Measurements from ENCODE around the gene MAN2A2. TPM values are rescaled to one million over a fixed set of nuclear protein-coding genes. Genes with fewer than 3 reads are reported as not detected.

Gene MAN2A2
- total and polyA plus RNA-seq, 9 of the 15 experiments (the other 6 are each of a cell fraction or from before 2014, with no cell fraction given) = 7.3 to 151 (median 43.4) TPM

DNA sequence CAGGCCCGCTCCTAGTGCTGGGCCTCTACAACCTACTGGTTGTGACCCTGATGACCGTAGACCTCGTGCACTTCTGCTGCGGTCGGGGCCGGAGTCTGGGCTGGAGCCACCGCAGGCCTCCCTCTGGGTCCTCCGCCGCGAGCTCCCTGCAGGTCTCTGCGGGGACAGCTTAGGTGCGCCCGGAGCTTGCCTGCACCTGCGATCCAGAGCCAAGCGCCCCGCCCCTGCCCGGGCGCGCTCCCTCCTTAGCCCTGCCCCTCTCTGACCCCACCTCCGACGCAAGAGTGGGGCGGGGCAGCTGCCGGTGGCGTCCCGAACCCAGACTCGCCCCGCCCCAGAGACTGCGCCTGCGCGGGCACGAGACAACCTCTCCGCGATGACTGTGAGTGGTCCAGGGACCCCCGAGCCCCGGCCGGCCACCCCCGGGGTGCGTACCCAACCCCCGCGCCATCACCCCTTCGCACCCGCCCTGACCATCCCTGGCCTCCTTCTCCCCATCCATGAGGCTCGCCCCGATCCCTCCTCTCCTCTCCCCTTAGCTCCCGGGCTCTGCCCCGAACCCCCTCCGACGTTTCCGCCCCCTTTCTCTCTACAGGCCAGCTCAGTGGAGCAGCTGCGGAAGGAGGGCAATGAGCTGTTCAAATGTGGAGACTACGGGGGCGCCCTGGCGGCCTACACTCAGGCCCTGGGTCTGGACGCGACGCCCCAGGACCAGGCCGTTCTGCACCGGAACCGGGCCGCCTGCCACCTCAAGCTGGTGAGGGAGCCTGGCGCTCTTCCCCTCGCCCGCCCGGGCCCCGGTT lies 32.0 kb downstream of the MAN2A2 start, which contains the start of gene UNC45A (continued):
- TF ChIP-seq, protein P1, sequence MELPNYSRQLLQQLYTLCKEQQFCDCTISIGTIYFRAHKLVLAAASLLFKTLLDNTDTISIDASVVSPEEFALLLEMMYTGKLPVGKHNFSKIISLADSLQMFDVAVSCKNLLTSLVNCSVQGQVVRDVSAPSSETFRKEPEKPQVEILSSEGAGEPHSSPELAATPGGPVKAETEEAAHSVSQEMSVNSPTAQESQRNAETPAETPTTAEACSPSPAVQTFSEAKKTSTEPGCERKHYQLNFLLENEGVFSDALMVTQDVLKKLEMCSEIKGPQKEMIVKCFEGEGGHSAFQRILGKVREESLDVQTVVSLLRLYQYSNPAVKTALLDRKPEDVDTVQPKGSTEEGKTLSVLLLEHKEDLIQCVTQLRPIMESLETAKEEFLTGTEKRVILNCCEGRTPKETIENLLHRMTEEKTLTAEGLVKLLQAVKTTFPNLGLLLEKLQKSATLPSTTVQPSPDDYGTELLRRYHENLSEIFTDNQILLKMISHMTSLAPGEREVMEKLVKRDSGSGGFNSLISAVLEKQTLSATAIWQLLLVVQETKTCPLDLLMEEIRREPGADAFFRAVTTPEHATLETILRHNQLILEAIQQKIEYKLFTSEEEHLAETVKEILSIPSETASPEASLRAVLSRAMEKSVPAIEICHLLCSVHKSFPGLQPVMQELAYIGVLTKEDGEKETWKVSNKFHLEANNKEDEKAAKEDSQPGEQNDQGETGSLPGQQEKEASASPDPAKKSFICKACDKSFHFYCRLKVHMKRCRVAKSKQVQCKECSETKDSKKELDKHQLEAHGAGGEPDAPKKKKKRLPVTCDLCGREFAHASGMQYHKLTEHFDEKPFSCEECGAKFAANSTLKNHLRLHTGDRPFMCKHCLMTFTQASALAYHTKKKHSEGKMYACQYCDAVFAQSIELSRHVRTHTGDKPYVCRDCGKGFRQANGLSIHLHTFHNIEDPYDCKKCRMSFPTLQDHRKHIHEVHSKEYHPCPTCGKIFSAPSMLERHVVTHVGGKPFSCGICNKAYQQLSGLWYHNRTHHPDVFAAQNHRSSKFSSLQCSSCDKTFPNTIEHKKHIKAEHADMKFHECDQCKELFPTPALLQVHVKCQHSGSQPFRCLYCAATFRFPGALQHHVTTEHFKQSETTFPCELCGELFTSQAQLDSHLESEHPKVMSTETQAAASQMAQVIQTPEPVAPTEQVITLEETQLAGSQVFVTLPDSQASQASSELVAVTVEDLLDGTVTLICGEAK (IDR thresholded peaks at IDR 0.05) = 0 out of 2 replicates have a peak, but pooled peaks have one; percentile 25
- TF ChIP-seq, protein P1 (CRISPR knock-in tag; IDR thresholded peaks at IDR 0.05) = no peak
- no peak; the same call in 1 of the 2 replicates for TF ChIP-seq GABPB1 (CRISPR knock-in tag; IDR thresholded peaks at IDR 0.05)
- TF ChIP-seq, protein P2, sequence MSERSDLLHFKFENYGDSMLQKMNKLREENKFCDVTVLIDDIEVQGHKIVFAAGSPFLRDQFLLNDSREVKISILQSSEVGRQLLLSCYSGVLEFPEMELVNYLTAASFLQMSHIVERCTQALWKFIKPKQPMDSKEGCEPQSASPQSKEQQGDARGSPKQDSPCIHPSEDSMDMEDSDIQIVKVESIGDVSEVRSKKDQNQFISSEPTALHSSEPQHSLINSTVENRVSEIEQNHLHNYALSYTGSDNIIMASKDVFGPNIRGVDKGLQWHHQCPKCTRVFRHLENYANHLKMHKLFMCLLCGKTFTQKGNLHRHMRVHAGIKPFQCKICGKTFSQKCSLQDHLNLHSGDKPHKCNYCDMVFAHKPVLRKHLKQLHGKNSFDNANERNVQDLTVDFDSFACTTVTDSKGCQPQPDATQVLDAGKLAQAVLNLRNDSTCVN (CRISPR knock-in tag; IDR thresholded peaks at IDR 0.05) = 0 out of 2 replicates have a peak, but pooled peaks have one; percentile 25
- peak; percentile 45; the same call in 1 of the 2 replicates for TF ChIP-seq MBD2 (IDR thresholded peaks at IDR 0.05; ENCODE audit: borderline replicate concordance, low read depth)
- no peak for TF ChIP-seq ZBTB1 (CRISPR knock-in tag; IDR thresholded peaks at IDR 0.05; ENCODE audit: borderline replicate concordance, low read depth)
- TF ChIP-seq CBFA2T2 (conservative IDR thresholded peaks at IDR 0.05) = no peak
- TF ChIP-seq, protein P3, sequence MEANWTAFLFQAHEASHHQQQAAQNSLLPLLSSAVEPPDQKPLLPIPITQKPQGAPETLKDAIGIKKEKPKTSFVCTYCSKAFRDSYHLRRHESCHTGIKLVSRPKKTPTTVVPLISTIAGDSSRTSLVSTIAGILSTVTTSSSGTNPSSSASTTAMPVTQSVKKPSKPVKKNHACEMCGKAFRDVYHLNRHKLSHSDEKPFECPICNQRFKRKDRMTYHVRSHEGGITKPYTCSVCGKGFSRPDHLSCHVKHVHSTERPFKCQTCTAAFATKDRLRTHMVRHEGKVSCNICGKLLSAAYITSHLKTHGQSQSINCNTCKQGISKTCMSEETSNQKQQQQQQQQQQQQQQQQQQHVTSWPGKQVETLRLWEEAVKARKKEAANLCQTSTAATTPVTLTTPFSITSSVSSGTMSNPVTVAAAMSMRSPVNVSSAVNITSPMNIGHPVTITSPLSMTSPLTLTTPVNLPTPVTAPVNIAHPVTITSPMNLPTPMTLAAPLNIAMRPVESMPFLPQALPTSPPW (CRISPR knock-in tag; IDR thresholded peaks at IDR 0.05) = peak; percentile 71; the same call in 1 of the 2 replicates
- peak; percentile 49; the same call in 1 of the 2 replicates for TF ChIP-seq EP400 (IDR thresholded peaks at IDR 0.05)
- no peak for TF ChIP-seq NCOA6 (IDR thresholded peaks at IDR 0.05)
- TF ChIP-seq, protein P4, sequence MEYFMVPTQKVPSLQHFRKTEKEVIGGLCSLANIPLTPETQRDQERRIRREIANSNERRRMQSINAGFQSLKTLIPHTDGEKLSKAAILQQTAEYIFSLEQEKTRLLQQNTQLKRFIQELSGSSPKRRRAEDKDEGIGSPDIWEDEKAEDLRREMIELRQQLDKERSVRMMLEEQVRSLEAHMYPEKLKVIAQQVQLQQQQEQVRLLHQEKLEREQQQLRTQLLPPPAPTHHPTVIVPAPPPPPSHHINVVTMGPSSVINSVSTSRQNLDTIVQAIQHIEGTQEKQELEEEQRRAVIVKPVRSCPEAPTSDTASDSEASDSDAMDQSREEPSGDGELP (CRISPR knock-in tag; IDR thresholded peaks at IDR 0.05; ENCODE audit: borderline replicate concordance) = peak; percentile 65
- TF ChIP-seq TOE1 (IDR thresholded peaks at IDR 0.05; ENCODE audit: borderline replicate concordance) = 0 out of 2 replicates have a peak, but pooled peaks have one; percentile 30
- TF ChIP-seq TOE1 (CRISPR knock-in tag; IDR thresholded peaks at IDR 0.05; ENCODE audit: borderline replicate concordance, low read depth) = no peak; the same call in 1 of the 2 replicates
- TF ChIP-seq CAMTA2 (CRISPR knock-in tag; conservative IDR thresholded peaks at IDR 0.05) = no peak
